ENCODE data around the gene IL11.

GRCh38 chr19:55322204-55322885 is 47.9 kb downstream of the IL11 start:
- TF ChIP-seq EZH2 (IDR thresholded peaks at IDR 0.05; ENCODE audit: low read length, missing control alignments) (no peak), CTCF (conservative IDR thresholded peaks at IDR 0.05 in 1 of 2, IDR thresholded peaks at IDR 0.05 in 1 of 2; ENCODE audit: low read depth in 1 of 2, low read length in 2 of 2) (no peak)

All from fibroblast of lung (primary cell).